HG03025 (cell line): ENCODE measurements around the gene CCDC106.

ENCODE experiments used
- ATAC-seq: cut with Tn5 transposase; IDR thresholded peaks from one replicate; pipeline ENCODE4 v1.9.1; 2021; ENCODE audit warnings: mild to moderate bottlenecking, moderate library complexity; ENCODE audit not compliant: unreplicated experiment, low FRiP score

The CCDC106 gene

DNA sequence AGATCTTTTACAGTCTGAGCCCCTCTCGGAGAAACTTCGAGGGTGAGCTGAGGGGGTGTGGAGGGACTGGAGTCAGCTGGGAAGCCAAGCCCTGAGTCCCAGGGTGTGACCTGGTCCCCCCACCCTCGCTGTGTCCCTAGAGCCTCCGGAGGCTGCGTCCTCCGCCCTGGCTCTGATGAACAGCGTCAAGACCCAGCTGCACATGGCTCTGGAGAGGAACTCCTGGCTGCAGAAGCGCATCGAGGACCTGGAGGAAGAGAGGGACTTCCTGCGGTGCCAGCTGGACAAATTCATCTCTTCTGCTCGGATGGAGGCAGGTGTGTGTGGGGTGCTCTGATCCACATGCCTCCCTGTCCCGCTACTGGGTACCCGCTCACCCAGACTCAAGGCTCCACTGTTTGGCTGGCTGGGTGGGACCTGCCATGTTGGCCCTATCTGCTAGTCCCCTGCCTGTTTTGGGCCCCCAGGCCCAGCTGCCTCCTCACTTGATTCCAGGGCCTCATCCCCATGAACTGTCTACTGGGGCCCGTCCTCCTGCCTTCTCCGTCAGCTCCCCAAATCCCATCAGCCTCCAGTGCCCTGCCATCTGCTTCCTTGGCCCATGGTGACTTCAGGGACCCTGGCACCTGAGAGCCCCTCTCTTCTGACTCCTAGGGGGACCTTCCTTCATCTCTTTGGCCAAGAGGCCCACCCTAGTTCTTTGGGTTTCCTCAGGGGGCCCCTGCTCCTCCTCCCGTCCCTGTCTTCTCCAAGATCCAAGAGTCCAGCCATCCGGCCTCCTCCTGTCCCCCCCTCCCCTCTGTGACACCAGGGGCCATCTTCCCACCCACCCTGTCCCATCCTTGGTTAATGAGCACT is 1.5 kb downstream of the CCDC106 start:
- ATAC-seq: no peak

DNA sequence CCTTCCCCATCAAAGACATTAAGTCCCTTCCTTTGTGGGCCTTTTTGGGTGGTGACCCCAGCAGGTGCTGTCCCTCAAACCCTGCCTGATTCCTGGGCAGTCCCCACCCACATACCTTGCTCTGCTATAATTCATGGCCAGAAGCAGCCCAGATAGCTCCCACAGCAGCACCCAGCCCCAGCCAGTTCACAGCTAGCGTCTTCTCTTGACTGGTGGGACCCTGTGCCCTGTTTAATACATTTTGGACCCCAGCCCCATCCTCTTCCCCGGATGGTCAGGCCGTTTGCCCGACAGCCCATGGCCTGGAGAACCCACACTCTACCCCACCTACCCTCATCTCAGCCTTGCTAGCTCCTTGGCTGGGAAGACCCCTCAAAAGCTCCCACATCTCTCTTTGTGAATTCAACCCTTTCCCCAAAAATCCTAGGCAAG is 2.1 kb downstream of the CCDC106 start:
- ATAC-seq: no peak

DNA sequence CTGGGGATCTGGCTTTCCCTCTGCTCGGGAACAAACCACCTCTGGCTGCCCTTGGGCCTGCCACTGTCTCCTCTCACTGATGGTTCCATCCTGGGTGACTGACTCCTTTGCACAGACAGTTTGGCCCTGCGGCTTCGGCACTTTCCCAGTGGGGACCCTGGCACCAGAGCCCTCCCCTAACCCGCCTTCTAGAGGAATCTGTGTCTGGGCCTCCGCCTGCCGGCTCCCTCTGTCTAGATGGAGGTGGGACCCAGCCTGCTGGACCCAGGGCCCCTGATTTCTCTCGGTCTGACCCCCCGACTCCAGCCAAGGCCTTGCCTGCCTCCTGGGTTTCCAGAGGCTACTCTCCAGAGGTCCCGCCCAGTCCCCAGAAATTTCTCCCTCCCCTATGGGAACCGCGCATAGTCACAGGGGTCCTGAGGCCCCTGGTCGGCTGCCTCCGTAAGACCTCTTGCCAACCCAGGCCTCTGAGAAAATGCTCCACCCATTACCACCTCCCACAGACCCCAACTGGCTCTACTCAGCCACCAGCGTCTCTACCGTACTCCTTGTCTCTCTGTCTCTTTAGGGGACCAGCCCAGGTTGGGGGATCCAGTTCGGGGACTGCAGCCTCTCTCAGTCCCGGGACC is 2.7 kb downstream of the CCDC106 start:
- ATAC-seq: no peak

DNA sequence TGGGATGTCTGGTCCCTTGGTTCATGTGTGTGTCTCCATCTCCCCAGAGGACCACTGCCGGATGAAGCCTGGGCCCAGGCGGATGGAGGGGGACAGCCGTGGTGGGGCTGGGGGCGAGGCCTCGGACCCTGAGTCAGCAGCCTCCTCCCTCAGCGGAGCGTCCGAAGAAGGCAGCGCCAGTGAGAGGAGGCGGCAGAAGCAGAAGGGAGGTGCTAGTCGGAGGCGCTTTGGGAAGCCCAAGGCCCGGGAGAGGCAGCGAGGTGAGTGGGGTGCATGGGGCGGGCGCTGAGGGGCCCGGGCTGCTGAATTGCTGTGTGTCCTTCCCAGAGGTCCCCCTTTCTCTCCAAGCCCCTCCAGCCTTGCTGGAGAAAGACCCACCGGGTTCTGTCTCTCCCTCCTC is 3.2 kb downstream of the CCDC106 start:
- no peak for ATAC-seq

DNA sequence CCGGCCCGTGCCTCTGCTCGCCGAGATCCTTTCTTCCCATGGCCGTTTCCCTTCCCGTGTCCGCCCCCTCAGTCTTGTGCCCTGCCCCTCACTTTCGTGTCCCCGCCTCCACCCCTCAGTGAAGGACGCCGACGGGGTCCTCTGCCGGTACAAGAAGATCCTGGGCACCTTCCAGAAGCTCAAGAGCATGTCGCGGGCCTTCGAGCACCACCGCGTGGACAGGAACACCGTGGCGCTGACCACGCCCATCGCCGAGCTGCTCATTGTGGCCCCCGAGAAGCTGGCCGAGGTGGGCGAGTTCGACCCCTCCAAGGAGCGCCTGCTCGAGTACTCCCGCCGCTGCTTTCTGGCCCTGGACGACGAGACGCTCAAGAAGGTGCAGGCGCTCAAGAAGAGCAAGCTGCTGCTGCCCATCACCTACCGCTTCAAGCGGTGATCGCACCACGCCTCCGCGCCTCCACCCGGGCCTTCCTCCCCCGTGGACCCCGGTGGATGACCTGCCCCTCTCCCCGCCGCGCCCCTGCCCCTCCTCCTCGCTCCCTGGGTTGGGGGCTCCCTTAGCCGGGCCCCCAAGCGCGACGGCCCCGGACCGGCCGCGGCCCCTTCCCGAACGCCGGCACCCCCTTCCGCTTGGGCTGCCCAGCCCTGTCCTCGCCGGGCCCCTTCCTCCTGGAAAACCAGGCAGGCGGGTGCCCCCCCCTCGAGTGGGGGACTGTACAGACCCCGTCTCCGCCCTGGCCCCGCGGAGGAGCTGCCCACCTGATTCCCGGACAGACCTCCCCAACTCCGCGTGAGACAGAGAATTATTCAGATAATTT is 4.5 kb downstream of the CCDC106 start:
- ATAC-seq: no peak

DNA sequence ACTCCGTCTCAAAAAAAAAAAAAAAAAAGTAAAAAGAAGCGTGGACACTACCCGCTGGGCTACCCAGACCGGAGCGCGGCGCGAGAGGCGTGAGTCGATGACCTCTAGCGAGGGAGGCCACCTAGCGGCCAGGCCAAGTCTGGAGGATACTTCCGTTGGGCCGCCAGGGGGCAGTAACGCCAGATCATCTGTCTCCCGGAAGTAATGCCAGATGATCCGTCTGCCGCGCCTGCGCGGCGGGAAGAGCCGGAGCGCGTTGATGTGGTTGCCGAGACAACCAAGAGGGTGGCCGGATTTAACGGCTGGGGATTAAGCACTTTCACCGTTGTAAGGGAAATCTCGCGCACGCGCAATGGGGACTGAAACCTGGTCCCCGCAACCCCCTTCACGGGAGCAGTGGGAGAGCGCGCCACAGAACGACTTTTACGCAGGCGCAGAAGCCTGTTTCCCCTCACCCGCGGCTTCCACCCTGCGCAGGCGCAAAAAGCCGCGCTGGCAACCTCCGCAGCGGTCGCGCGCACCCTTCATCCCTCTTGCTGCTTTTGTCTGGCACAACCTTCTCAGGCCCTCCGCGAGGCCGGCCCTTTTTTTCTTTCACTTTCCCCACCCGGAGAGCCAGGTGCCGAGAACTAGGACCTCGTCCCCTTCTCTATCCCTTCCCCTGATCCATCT is 5.8 kb downstream of the CCDC106 start:
- ATAC-seq: peak; percentile 38

GRCh38 chr19:55654323-55654867 is 6.4 kb downstream of the CCDC106 start:
- ATAC-seq: peak; percentile 52

DNA sequence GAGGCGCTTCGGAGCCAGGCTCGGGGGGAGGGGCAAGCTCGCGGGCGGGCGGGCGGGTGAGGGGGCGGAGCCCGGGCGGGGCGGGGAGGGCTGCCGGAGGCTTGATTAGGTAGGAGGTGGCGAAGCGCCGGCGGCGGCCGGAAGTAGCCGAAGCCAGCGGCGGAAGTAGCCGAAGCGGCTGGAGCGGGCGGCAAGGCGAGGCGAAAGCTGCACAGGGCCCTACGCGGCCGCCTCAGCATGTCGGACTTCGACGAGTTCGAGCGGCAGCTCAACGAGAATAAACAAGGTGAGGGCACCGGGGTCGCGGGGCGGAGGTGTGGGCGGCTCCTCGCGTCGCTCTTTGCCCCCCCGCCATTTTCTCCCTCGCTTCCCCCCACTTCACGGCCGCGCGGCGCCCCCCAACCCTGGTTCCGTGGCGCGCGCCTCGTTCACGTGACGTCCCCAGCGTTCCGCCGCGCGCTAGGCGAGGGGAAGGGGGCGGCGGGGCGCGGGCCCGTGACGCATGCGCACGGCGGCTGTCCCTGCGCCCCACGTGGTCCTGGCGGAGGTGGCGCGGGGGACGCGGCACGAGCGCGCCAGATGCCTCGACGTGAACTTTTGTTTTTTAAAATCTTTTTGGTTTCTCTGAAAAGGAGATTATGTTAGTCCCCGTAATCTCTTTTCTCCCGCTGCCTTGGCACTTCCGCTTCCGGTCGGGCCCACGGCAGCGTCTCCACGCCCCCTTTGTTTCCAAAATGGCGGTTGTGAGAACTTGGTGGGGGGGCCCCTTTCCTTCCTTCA is 7.0 kb downstream of the CCDC106 start, which contains the start of gene U2AF2:
U2AF2 (plus strand) TSS at position 168 of the 780 bp plus-strand sequence; CDS start at position 238, 70 bp downstream.
- ATAC-seq: peak; percentile 30

GRCh38 chr19:55655648-55656040 is 7.6 kb downstream of the CCDC106 start:
- ATAC-seq: no peak

DNA sequence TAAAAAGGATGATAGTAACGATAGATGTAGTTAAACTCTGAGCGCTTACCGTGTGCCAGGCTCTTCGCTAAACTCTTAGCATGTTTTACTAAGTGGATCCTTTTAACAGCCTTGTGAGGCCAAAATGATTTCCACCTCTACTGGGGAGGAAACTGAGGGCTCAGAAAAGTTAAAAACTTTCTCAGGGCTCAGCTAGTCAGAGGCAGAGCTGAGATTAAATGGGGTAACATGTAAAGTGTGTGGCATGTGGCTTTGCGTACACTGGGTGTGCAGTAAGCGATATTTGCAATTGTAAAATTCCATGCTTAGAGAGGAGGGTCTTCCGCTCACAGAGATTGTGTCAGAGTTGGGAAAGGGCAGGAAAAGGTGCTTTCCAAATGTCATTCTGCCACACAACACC is 8.5 kb downstream of the CCDC106 start:
- no peak for ATAC-seq

- ATAC-seq: no peak
Observed at GRCh38 chr19:55656988-55657747, 9.2 kb downstream of the CCDC106 start.

GRCh38 chr19:55658846-55659459 is 10.9 kb downstream of the CCDC106 start:
- no peak for ATAC-seq

DNA sequence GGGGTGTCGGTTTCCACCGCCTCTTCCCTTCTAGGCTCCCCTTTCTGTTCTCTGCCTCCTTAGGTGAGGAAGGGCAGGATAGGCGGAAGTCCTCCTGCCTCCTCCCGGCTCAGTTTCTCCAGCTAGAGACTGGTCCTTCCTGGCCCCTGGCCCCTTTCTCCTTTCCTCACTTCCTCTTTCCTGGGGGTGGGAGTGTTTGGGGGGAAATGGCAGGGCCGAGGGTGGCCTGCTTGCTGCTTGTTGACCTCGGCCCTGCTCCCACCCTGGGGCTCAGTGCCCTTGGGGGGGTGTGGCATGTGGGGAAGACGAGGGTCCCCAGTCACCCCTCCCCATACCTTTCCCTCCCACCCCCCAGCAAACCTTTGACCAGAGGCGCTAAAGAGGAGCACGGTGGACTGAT is 11.8 kb downstream of the CCDC106 start:
- no peak for ATAC-seq

DNA sequence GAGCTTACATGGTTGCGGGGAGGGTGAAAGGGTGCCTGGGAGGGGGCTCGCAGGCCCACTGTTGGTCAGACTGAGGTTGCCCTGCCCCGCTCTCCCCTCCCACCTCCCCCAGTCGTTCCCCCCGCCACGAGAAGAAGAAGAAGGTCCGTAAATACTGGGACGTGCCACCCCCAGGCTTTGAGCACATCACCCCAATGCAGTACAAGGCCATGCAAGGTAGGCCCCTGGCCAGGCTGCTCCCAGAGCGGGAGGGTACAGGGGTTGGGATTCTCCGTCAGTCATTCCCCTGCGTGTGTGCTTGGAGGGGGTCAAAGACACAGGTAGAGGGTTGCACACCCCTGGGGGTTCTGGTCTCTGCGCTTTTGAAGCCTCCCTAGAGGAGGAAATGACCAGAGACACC is 12.4 kb downstream of the CCDC106 start:
- no peak for ATAC-seq

- ATAC-seq: no peak
Observed at GRCh38 chr19:55660991-55661390, 13.0 kb downstream of the CCDC106 start.

DNA sequence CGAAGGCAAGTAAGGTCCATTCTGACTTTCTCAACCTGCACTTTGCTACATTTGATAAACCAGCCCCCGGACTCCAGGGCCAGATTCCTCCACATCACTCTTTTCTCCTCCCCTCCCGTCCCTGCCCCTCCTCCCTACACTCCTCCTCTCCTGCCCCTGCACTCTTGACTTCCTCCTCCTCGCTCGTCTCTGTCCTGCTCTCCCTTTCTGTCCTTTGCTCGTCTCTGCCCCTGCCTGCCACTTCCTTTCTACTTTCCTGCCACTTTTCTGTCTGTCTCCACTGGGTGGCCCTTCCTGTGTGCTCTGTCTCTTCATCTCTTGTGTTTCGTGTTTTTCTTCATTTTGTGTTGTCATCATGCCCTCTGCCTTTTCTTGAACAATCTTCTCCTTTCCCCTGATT is 13.8 kb downstream of the CCDC106 start:
- ATAC-seq: no peak

GRCh38 chr19:55663846-55664536 is 16.0 kb downstream of the CCDC106 start:
- ATAC-seq: no peak
